NCI-H2029 (cell line): ENCODE results near the gene PRPSAP1.

Source experiments
- DNase-seq: peaks from one replicate; lab custom pipeline; 2025; lab: John Stamatoyannopoulos, UW

Gene PRPSAP1

DNA sequence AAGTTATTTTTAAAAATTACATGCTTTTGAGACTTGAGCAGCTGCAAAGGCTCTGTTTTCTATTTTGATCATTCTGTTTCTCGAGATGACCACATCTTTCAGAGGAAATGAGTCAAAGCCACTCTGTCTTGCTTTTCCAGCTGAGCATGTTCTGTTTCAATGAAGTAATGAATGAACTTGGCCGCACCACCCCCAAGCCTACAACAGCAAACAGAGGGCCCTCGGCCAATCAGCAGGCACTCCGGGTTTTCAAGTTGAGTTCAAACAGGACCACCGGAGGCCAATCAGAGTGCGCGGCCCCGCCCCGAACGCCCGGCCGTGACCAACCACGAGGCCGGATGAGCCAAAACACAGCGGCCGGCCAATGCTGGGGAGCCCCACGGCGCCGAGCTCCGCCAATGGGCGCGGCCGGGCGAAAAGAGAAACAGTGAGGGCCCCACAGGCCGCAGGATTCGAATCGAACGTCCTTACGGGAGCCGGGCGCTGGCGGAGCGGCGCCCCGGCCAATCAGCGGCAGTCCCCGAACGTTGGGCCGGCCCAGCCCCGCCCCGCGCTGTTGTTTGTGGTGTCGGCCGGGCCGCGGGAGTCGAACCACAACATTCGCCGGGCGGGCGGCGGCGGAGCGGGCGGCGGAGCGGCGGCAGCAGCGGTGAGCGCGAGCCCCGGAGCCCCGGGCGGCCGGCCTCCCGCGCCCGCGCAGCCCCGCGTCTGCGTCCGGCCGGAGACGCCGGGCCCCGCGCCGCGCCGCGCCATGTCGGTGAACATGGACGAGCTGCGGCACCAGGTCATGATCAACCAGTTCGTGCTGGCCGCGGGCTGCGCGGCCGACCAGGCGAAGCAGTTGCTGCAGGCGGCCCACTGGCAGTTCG lies 88.7 kb downstream of the PRPSAP1 start, which contains the start of gene UBALD2:
Gene UBALD2 (plus strand): TSS at position 594 of the 869 bp plus-strand sequence. CDS start 158 bp downstream, at position 752.
- peak; percentile 94 for DNase-seq

DNA sequence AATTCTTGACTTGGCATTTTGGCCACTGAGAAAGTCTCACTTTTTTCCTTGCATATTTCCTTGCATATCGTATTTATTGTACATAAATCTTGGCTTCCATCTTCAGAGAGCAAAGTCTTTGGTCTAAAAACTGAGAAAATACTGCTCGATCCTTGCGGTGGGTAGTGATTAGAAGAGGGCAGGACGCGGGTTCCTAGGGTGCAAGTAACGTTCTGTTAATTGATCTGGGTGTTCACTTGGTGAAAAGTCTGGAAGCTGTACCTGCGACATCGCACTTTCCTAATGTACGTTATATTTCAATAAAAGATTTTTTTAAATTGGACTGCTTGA lies 89.3 kb downstream of the PRPSAP1 start:
- no peak for DNase-seq

- no peak for DNase-seq
Observed at GRCh38 chr17:76263896-76264295, 89.8 kb downstream of the PRPSAP1 start.

DNA sequence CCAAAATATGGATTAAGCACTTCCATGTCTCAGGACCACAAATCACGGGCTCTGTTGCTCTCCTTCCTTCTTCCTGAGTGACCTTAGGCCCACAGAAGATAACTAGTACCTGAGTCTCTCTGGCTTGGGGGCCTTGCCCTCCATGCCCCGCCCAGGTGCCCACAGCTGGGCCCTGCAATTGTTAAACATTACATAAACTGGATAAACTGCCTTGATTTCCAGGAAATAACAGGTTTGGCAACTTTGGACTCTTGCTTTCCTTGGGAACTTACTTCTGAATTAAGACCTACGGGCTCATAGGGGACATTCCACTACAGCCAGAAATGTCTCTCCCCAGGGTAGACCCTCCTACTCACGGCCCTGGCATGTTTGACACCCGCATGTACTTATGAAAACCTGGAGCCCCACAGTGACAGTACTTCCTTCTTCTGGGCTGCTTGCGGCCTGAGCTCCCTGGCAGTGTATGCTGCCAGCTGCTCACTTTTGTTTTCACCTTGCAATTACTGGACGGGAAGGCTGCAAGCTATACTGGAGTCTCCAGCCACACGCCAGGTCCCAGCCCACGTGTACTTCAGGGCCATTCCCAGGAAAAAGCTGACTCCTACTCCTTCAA lies 90.9 kb downstream of the PRPSAP1 start:
- DNase-seq, result peak; percentile 70

- DNase-seq, result no peak
Observed at GRCh38 chr17:76261421-76262215, 92.1 kb downstream of the PRPSAP1 start.

- DNase-seq, result no peak
Observed at GRCh38 chr17:76260669-76261068, 93.0 kb downstream of the PRPSAP1 start.

- DNase-seq, result no peak
Observed at GRCh38 chr17:76260220-76260619, 93.5 kb downstream of the PRPSAP1 start.
